ENCODE measurements around the gene CFAP221. TPM values are rescaled to one million over a fixed set of nuclear protein-coding genes. Genes with fewer than 3 reads are reported as not detected.

The CFAP221 gene
- total RNA-seq, 1 donor from 2014 or later, result 33.9 TPM

DNA sequence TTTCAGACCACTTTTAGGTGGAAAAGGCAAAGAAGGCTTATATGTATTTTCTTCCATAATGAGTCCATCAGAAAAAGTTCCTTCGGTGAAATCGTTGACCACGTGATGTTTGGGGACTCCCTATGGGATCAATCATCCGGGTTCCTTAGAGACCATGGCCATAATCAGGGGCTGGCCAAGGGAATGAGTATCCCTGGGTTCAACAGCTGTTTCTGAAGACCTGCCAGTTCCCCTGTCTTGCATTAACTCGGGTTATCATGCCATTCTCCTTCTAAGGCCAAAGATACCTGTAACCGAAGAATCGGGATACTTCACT, 116.1 kb downstream of the CFAP221 start:
- Histone ChIP-seq H3K9me3 (no peaks in the 10 kb centered on the region), H3K4me3 (no peak overlapping the region), H3K27me3 (ENCODE audit: low read depth) (no peaks in the 10 kb centered on the region), H3K36me3 (no peaks in the 10 kb centered on the region), H3K4me1 (no peaks in the 10 kb centered on the region), H3K27ac (no peak overlapping the region)
- DNase-seq (no peak), ATAC-seq (no peak)
- intact Hi-C loops (cut with DNase I), result no loop called here
- TF ChIP-seq, protein P1, sequence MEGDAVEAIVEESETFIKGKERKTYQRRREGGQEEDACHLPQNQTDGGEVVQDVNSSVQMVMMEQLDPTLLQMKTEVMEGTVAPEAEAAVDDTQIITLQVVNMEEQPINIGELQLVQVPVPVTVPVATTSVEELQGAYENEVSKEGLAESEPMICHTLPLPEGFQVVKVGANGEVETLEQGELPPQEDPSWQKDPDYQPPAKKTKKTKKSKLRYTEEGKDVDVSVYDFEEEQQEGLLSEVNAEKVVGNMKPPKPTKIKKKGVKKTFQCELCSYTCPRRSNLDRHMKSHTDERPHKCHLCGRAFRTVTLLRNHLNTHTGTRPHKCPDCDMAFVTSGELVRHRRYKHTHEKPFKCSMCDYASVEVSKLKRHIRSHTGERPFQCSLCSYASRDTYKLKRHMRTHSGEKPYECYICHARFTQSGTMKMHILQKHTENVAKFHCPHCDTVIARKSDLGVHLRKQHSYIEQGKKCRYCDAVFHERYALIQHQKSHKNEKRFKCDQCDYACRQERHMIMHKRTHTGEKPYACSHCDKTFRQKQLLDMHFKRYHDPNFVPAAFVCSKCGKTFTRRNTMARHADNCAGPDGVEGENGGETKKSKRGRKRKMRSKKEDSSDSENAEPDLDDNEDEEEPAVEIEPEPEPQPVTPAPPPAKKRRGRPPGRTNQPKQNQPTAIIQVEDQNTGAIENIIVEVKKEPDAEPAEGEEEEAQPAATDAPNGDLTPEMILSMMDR (IDR thresholded peaks at IDR 0.05), result no peak

DNA sequence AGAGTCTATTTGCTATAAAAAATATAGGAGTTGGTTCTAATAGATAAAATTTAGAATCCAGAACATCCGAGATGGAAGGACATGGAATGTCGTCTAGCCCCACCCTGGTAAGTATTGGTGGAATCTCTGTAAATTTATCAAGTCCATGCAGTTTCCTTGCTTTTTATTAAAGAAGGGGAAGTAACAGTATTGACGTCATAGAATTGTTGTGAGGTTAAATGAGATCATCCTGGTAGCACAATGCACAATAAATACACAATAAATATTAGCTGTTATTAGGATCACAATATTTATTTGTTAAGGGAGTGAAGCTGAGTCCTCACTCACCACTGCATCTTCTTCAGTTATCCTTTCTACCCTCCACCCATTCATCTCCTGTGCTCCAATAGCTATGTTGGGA, 118.0 kb downstream of the CFAP221 start:
- no peak for DNase-seq
- Histone ChIP-seq H3K4me3 (no peak overlapping the region), H3K27me3 (ENCODE audit: low read depth) (no peaks in the 10 kb centered on the region), H3K9me3 (no peaks in the 10 kb centered on the region), H3K27ac (no peak overlapping the region), H3K36me3 (no peaks in the 10 kb centered on the region), H3K4me1 (no peaks in the 10 kb centered on the region)
- TF ChIP-seq, protein P1 (IDR thresholded peaks at IDR 0.05), result no peak
- intact Hi-C loops (cut with DNase I), result no loop called here
- ATAC-seq, result no peak

DNA sequence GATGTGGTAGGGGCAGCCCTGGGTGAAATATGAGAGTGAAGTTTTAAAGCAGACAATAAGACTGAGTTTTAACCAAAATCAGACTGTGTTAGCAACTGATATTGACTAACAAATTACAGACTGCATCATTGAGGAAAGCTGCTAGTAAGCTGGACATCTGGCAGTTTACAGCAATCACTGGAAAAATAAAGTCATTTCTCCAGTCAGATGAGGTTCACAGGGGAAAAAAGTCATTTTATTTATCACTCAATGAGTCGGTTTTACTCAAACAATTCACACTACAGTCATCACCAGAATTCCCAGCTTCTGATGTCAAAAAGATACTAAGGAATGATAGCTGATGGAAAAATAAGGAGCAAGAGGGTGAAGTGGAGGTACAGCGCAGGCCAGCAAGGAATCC, 124.3 kb downstream of the CFAP221 start:
- Histone ChIP-seq H3K27ac (no peak overlapping the region), H3K27me3 (ENCODE audit: low read depth) (no peaks in the 10 kb centered on the region), H3K4me1 (no peaks in the 10 kb centered on the region), H3K36me3 (no peaks in the 10 kb centered on the region), H3K4me3 (no peak overlapping the region), H3K9me3 (no peaks in the 10 kb centered on the region)
- TF ChIP-seq, protein P1 (IDR thresholded peaks at IDR 0.05), result no peak
- intact Hi-C loops (cut with DNase I), result no loop called here
- ATAC-seq (no peak), DNase-seq (no peak)

DNA sequence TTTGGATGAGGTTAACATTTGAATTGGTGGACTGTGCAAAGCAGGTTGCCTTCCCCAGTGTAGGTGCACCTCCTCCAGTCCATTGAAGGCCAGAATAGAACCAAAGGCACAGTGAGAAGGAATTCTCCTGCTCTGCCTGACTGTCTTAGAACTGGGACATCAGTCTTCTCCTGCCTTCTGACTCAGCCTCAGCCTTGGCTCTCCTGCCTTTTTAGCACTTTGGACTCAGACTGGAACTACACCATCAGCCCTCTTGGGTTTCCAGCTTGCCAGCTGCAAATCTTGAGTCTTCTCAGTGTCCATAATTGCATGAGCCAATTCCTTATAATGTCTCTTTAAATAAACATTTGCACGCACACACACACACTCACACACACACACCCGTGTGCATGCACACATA, 126.8 kb downstream of the CFAP221 start:
- TF ChIP-seq, protein P1 (IDR thresholded peaks at IDR 0.05), result no peak
- H3K27me3 ChIP-seq (ENCODE audit: low read depth), result no peaks in the 10 kb centered on the region
- no peaks in the 10 kb centered on the region for H3K4me1 ChIP-seq
- ATAC-seq, result no peak
- intact Hi-C loops (cut with DNase I), result no loop called here
- H3K9me3 ChIP-seq, result no peaks in the 10 kb centered on the region
- no peak for DNase-seq
- H3K4me3 ChIP-seq, result no peak overlapping the region
- no peak overlapping the region for H3K27ac ChIP-seq
- no peaks in the 10 kb centered on the region for H3K36me3 ChIP-seq

DNA sequence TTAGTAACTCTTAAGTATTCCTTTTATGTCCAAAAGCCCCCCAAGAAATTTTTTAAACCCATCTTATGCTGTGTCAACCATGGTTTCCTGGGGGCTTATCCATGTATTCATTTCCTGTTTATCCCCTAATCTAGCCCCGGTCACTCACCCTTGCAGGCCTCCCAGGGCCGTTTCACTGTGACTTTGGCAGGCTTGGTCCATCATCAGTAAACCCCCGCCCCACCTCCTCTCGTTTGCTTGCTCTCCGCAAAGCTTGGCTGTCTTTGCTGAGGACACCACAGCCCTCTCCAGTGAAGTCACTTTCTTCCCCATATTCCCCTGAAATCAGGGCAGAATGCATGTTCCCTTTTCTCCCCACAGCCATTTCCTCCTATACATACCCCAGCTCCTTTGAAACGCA, 127.5 kb downstream of the CFAP221 start:
- no peaks in the 10 kb centered on the region for H3K27me3 ChIP-seq (ENCODE audit: low read depth)
- no peaks in the 10 kb centered on the region for H3K36me3 ChIP-seq
- TF ChIP-seq, protein P1 (IDR thresholded peaks at IDR 0.05), result no peak
- no peak overlapping the region for H3K4me3 ChIP-seq
- ATAC-seq (no peak), DNase-seq (no peak)
- H3K4me1 ChIP-seq, result no peaks in the 10 kb centered on the region
- H3K27ac ChIP-seq, result no peak overlapping the region
- intact Hi-C loops (cut with DNase I), result no loop called here
- no peaks in the 10 kb centered on the region for H3K9me3 ChIP-seq

All from lower lobe of right lung (tissue), 2 donors.